Hematopoietic multipotent progenitor cell treated with erythropoietin and hydrocortisone succinate and interleukin-3 and kit ligand, for 8 days (in vitro differentiated cells): ENCODE data around the gene GDF15.

ENCODE experiments used
- DNase-seq: peaks from one replicate; pipeline ENCODE4 v3.0.0-alpha.2; 2015

GDF15 gene

DNA sequence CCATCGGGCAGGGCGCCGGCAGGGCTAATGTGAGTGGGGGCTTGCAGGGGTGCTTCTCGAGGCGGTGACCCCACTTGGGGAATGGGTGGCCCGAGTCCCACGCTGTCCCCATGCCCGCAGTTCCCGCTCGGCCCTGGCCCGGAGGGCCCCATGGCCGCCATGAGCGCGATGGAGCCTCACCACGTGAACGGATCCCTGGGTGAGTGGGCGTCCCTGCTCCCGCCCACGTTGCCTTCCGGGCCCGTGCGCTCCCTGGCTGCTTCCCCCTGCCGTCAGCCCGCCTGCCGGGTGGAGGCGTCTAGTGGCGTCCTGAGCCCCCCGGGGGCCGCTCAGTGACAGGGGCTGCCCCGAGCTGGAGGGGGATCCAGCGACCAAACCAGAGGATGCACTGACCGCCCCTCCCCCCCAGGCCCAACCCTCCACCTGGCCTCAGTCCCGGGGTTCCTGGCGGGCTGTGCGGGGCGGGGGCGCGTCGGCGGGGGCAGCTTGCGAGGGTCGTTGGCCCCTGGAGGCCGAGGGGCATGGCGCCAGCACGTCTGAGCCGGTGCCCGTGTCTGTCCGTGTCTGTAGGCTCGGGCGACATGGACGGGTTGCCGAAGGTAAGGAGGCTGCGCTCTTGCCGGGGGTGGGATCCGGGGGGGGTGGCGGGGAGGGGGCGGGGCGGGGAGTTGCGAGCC lies 47.2 kb downstream of the GDF15 start:
- no peak for DNase-seq

GRCh38 chr19:18433735-18434398 lies 47.9 kb downstream of the GDF15 start:
- no peak for DNase-seq

DNA sequence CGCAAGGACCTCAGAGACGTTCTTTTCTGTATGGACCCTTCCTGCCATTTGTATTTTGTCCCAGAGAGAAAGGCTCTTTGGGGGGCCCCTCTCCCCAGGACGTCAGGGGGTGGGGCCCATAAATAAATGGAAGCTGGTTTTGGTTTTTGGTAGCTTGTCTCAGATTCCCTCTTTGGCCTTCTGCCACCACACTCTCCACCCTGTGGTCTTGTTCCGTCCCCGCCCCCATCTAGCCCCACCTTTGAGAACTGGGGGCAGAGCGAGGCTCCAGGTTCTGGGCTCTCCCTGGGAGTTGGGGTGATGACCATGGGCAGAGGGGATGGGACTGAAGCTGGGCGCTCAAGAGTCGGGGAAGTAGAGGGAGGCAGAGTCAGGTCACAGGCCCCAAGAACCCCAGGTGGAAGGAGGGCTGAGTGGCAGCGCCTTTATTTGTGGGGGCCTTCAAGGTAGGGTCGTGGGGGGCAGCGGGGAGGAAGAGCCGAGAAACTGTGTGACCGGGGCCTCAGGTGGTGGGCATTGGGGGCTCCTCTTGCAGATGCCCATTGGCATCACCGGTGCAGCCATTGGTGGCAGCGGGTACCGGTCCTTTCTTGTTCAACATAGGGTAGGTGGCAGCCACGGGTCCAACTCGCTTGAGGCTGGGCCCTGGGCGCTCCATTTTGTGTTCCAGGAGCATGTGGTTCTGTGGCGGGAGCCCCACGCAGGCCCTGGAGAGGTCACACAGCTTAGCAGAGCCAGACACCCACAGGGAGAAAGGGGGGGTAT lies 48.6 kb downstream of the GDF15 start:
- DNase-seq, result peak; percentile 55

GRCh38 chr19:18435178-18435841 lies 49.4 kb downstream of the GDF15 start:
- no peak for DNase-seq

DNA sequence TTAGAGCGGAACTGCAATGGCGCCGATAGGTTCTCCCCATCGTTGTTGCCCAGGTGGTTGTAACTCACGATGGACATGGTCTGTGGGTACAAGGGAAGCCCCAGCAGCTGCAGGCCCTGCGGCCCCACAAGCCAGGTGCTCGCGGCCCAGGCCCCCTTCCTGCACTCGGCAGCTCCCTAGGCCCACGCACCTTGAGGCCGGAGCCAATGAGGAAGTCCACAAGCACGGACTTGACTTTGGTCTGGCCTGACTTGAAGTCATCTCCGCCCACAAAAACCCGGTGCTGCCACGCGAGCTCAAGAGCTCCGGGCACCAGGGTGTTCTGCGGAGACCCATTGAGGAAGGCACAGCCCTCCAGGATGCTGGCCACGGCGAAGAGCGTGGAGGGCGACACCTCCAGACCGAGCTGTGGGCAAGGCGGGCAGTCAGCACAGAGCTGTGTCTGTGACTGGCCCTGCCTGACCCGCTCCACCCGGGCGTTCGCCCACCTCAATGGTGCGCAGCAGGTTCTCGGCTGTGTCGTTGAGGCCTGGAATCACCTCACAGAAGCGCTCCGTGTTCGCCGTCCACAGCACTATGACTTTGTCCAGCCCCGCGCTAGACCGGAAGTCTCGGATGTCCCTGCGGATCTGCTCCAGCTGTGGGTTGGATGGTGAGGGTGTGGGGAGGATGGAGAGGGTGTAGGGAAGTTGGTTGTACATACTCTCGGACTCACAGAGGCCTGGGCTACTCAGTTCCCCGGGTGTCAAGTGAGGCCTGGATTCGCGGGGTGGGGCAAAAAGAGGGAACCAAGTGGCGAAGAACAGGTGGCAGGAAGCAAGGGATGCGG lies 50.1 kb downstream of the GDF15 start:
- no peak for DNase-seq

GRCh38 chr19:18436671-18437490 lies 50.9 kb downstream of the GDF15 start:
- DNase-seq, result peak; percentile 89

DNA sequence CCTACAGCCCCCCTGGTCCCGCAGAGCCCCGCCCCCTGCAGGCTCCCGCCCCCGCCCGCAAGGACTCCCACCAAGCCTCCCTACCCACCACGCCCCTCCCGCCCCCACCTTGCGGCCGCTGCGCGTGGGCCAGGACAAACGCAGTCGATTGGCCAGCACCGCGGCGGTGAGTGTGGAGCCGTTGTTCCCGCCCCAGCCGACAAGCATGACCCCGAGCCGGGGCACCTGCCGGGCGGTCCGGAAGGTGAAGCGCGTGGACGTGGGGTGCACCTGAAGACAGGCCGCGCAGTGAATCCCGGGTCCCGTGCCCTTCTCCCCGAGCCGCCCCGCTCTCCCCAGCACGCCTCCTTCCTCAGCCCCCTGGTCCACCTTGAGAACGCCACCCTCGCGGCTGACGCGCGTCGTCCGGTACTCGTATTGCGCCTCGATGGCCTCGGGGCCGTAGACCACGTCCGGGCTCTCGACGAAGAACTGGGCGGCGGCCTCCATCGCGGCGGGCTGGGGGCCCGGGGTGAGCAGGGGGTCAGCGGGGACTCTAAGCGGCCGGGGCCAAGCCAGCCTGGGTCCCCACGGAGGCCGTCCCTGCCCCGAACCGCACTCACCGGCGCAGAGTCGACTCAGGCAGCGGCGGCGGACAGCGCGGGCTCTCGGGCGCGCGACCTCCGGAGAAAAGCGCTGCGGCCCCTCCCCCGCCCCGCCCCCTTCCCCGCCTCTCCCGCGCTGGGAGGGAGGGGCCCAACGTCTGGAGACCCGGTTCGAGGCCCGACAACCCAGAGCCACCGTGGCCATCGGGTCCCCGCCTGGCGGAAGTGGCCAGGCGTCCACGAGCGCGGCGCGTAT lies 51.8 kb downstream of the GDF15 start, which contains the start of gene ISYNA1:
Gene ISYNA1, minus strand, starts transcription at position 643 of the 840 bp plus-strand sequence. Its CDS starts 154 bp downstream, at position 489.
- peak; percentile 68 for DNase-seq

GRCh38 chr19:18438331-18439024 lies 52.5 kb downstream of the GDF15 start:
- DNase-seq, result no peak
